Femur (tissue), 1 donor: ENCODE measurements around the gene CCND2.

Experiments
- DNase-seq: peaks from one replicate; pipeline ENCODE4 v3.0.0-alpha.2; 2017

Gene CCND2

GRCh38 chr12:4277857-4278256 is 4.3 kb downstream of the CCND2 start:
- no peak for DNase-seq

GRCh38 chr12:4278329-4279197 is 5.0 kb downstream of the CCND2 start:
- DNase-seq = no peak

GRCh38 chr12:4279198-4279690 is 5.7 kb downstream of the CCND2 start:
- DNase-seq = no peak

GRCh38 chr12:4280351-4281163 is 7.0 kb downstream of the CCND2 start:
- DNase-seq = no peak

GRCh38 chr12:4281173-4281654 is 7.7 kb downstream of the CCND2 start:
- no peak for DNase-seq

GRCh38 chr12:4282103-4282891 is 8.7 kb downstream of the CCND2 start:
- no peak for DNase-seq

GRCh38 chr12:4282892-4283511 is 9.4 kb downstream of the CCND2 start:
- DNase-seq = no peak

- no peak for DNase-seq
Measured at GRCh38 chr12:4283512-4284255, 10.1 kb downstream of the CCND2 start.

GRCh38 chr12:4284306-4284705 is 10.7 kb downstream of the CCND2 start:
- no peak for DNase-seq

- DNase-seq = no peak
Measured at GRCh38 chr12:4285070-4285469, 11.5 kb downstream of the CCND2 start.

- no peak for DNase-seq
Measured at GRCh38 chr12:4286228-4286627, 12.7 kb downstream of the CCND2 start.

- no peak for DNase-seq
Measured at GRCh38 chr12:4286771-4287317, 13.3 kb downstream of the CCND2 start.

- DNase-seq = no peak
Measured at GRCh38 chr12:4287325-4288211, 14.0 kb downstream of the CCND2 start.

- no peak for DNase-seq
Measured at GRCh38 chr12:4288296-4289131, 15.0 kb downstream of the CCND2 start.

GRCh38 chr12:4289231-4289878 is 15.8 kb downstream of the CCND2 start:
- no peak for DNase-seq

- no peak for DNase-seq
Measured at GRCh38 chr12:4289998-4290790, 16.6 kb downstream of the CCND2 start.

GRCh38 chr12:4292341-4293073 is 18.9 kb downstream of the CCND2 start:
- no peak for DNase-seq
